K562 (cell line): ENCODE data around the gene ZNF487. TPM values are rescaled to one million over a fixed set of nuclear protein-coding genes. Genes with fewer than 3 reads are reported as not detected.

Source experiments
- ARID3A ChIP-seq: IDR thresholded peaks from 2 replicates; pipeline ENCODE4 v1.6.1; 2012; ENCODE audit warnings: low read depth, low read length, improper control_type of control experiment, borderline replicate concordance
- BRF1 ChIP-seq: IDR thresholded peaks from 3 replicates; pipeline ENCODE4 v1.6.1; 2011; ENCODE audit warnings: borderline replicate concordance, mild to moderate bottlenecking; ENCODE audit not compliant: insufficient read length; ENCODE audit errors: extremely low read depth
- ELF1 ChIP-seq: fragments of 200-800 bp; sonication (Bioruptor generic); IDR thresholded peaks from 2 replicates; pipeline ENCODE4 v1.6.1; 2016; ENCODE audit warnings: missing genetic modification characterization, missing compliant biosample characterization
- HDAC8 ChIP-seq: fragments of 450-650 bp; IDR thresholded peaks from 2 replicates; pipeline ENCODE4 v1.6.1; 2016; ENCODE audit warnings: mild to moderate bottlenecking, missing genetic modification characterization, moderate library complexity, missing compliant biosample characterization
- KLF13 ChIP-seq: fragments of 450-650 bp; IDR thresholded peaks from 2 replicates; pipeline ENCODE4 v1.6.1; 2016; ENCODE audit warnings: missing genetic modification characterization, low read depth, mild to moderate bottlenecking, missing compliant biosample characterization, moderate library complexity, borderline replicate concordance
- MNT ChIP-seq, 2 experiments: fragments of 450-650 bp; conservative IDR thresholded peaks; 2 replicates each; pipeline ENCODE4 v1.6.1; 2017; ENCODE audit warnings: mild to moderate bottlenecking in 2 of 2, moderate library complexity in 2 of 2
- MYC ChIP-seq, 2 experiments: fragments of 250-450 bp in 1 of 2; sonication (Bioruptor Pico) in 1 of 2; IDR thresholded peaks; 2 replicates each; pipeline versions ENCODE4 v1.5.1 to v1.6.1; 2012 to 2021; ENCODE audit warnings: low read depth in 2 of 2, borderline replicate concordance in 1 of 2, improper control_type of control experiment in 1 of 2, low read length in 1 of 2, mild to moderate bottlenecking in 1 of 2, moderate library complexity in 1 of 2
- NUFIP1 ChIP-seq: fragments of 450-650 bp; IDR thresholded peaks from 2 replicates; pipeline ENCODE4 v1.6.1; 2018; ENCODE audit not compliant: partially characterized antibody
- POLR2A ChIP-seq: fragments of 450-650 bp; conservative IDR thresholded peaks from 2 replicates; pipeline ENCODE4 v1.6.1; 2016
- SMAD1 ChIP-seq: fragments of 150-350 bp; IDR thresholded peaks from 2 replicates; pipeline ENCODE4 v1.6.1; 2014; ENCODE audit warnings: low read length, low read depth; ENCODE audit not compliant: partially characterized antibody
- SNIP1 ChIP-seq: fragments of 450-650 bp; IDR thresholded peaks from 2 replicates; pipeline ENCODE4 v1.7.1; 2017; ENCODE audit warnings: low read depth, mild to moderate bottlenecking
- STAT5B ChIP-seq: fragments of 250-450 bp; sonication (Bioruptor Pico); IDR thresholded peaks from 2 replicates; pipeline ENCODE4 v1.8.0; 2021; ENCODE audit warnings: mild to moderate bottlenecking, inconsistent platforms
- TCF7L2 ChIP-seq: fragments of 150-350 bp; IDR thresholded peaks from 2 replicates; pipeline ENCODE4 v1.6.1; 2016; ENCODE audit warnings: low read depth, mild to moderate bottlenecking, low read length, moderate library complexity
- TSHZ1 ChIP-seq: fragments of 250-450 bp; sonication (Bioruptor Pico); IDR thresholded peaks from 2 replicates; pipeline ENCODE4 v1.4.0; 2020; ENCODE audit warnings: mild to moderate bottlenecking, moderate library complexity
- ZBED1 ChIP-seq: IDR thresholded peaks from 2 replicates; pipeline ENCODE4 v1.6.1; 2014
- ZEB2 ChIP-seq: fragments of 450-650 bp; IDR thresholded peaks from 2 replicates; pipeline ENCODE4 v1.6.1; 2016
- polyA plus RNA-seq, 8 experiments: library from polyadenylated mRNA; depleted of rRNA in 4 of 8; stranded (reverse) in 5 of 8; unstranded in 3 of 8; fragments of >200 nt; fragmentation: Nextera tagmentation in 2 of 8; fragmentation: Illumina TruSeq in 1 of 8; extraction: Ambion mirVana in 2 of 8; extraction: Trizol in 1 of 8; gene quantifications; 2 replicates each; pipeline versions ENCODE4 v1.2.1 to v1.2.3, GENCODE V29; 2011 to 2014; ENCODE audit warnings: inconsistent platforms in 1 of 8, missing spikeins in 1 of 8
- total RNA-seq, 7 experiments: library from RNA; depleted of rRNA in 6 of 7; stranded (reverse); fragments of >200 nt in 6 of 7; fragmentation: Illumina TruSeq in 2 of 7; extraction: Trizol in 2 of 7; gene quantifications; 2 replicates each; pipeline versions ENCODE4 v1.2.1 to v1.2.3, GENCODE V29; 2011 to 2021; ENCODE audit warnings: low replicate concordance in 1 of 7
- TF ChIP-seq, protein P1 (sequence below): fragments of 250-450 bp; sonication (Bioruptor Pico); IDR thresholded peaks from 2 replicates; pipeline ENCODE4 v1.4.0; 2020

Gene ZNF487
- total and polyA plus RNA-seq, 9 of the 15 experiments (the other 6 are each of a cell fraction or from before 2014, with no cell fraction given) = 1.9 to 6.5 (median 4.2) TPM

GRCh38 chr10:43417950-43418768 is 18.8 kb upstream of the ZNF487 start (continued):
- peak; percentile 68 for TF ChIP-seq KLF13 (tag)
- TF ChIP-seq ARID3A = peak; percentile 89
- TF ChIP-seq MNT (conservative IDR thresholded peaks at IDR 0.05) = peak; percentile 77 to 95
- TF ChIP-seq NUFIP1 = peak; percentile 13
- TF ChIP-seq TCF7L2 = peak; percentile 90
- peak; percentile 66 for TF ChIP-seq POLR2A
- TF ChIP-seq, protein P1, sequence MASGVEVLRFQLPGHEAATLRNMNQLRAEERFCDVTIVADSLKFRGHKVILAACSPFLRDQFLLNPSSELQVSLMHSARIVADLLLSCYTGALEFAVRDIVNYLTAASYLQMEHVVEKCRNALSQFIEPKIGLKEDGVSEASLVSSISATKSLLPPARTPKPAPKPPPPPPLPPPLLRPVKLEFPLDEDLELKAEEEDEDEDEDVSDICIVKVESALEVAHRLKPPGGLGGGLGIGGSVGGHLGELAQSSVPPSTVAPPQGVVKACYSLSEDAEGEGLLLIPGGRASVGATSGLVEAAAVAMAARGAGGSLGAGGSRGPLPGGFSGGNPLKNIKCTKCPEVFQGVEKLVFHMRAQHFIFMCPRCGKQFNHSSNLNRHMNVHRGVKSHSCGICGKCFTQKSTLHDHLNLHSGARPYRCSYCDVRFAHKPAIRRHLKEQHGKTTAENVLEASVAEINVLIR (CRISPR knock-in tag) = peak; percentile 43
- TF ChIP-seq SNIP1 = no peak
- TF ChIP-seq STAT5B (CRISPR knock-in tag) = 0 out of 2 replicates have a peak, but pooled peaks have one; percentile 6
- peak; percentile 91 for TF ChIP-seq ELF1
- no peak for TF ChIP-seq BRF1
- TF ChIP-seq SMAD1 = peak; percentile 98
- TF ChIP-seq MYC (IDR thresholded peaks at IDR 0.05; ENCODE audit: low read depth, low read length) = peak; percentile 50; the same call in 1 of the 2 replicates
- TF ChIP-seq MYC (CRISPR knock-in tag; IDR thresholded peaks at IDR 0.05; ENCODE audit: borderline replicate concordance, low read depth) = peak; percentile 73; the same call in 1 of the 2 replicates
- peak; percentile 71; the same call in 1 of the 2 replicates for TF ChIP-seq TSHZ1
- TF ChIP-seq ZEB2 = peak; percentile 95
- TF ChIP-seq ZBED1 = peak; percentile 95
- peak; percentile 79; the same call in 1 of the 2 replicates for TF ChIP-seq HDAC8 (tag)
